HG03565 (cell line): Measurements from ENCODE around the gene ATP6V1B1.
"Not testable (repeated sequence)": the region's sequence is repeated elsewhere in the genome, so short reads cannot be mapped to it uniquely, and the experiment has no call there.

Source experiments
- ATAC-seq: cut with Tn5 transposase; IDR thresholded peaks from one replicate; pipeline ENCODE4 v1.9.1; 2021; ENCODE audit warnings: mild to moderate bottlenecking, moderate library complexity; ENCODE audit not compliant: unreplicated experiment

Gene ATP6V1B1

GRCh38 chr2:70987386-70987785, 51.7 kb downstream of the ATP6V1B1 start:
- no peak for ATAC-seq

GRCh38 chr2:70988151-70988550, 52.5 kb downstream of the ATP6V1B1 start:
- ATAC-seq: no peak

- ATAC-seq: no peak
Observed at GRCh38 chr2:70988726-70989648, 53.3 kb downstream of the ATP6V1B1 start.

GRCh38 chr2:70990216-70990615, 54.5 kb downstream of the ATP6V1B1 start:
- no peak for ATAC-seq

- ATAC-seq: no peak
Observed at GRCh38 chr2:70991142-70991541, 55.4 kb downstream of the ATP6V1B1 start.

GRCh38 chr2:70991742-70992141, 56.0 kb downstream of the ATP6V1B1 start:
- no peak for ATAC-seq

- no peak for ATAC-seq
Observed at GRCh38 chr2:70992945-70993853, 57.5 kb downstream of the ATP6V1B1 start.

GRCh38 chr2:70994009-70994698, 58.5 kb downstream of the ATP6V1B1 start:
- ATAC-seq: peak; percentile 10

- peak; percentile 93 for ATAC-seq
Observed at GRCh38 chr2:70994699-70995425, 59.2 kb downstream of the ATP6V1B1 start, which contains the start of gene TEX261. Gene TEX261, minus strand, starts transcription at chr2:70994873. Its CDS starts 116 bp downstream, at chr2:70994757.

- ATAC-seq: peak; percentile 35
Observed at GRCh38 chr2:70995426-70995729, 59.7 kb downstream of the ATP6V1B1 start.

GRCh38 chr2:70998885-70999284, 63.2 kb downstream of the ATP6V1B1 start:
- ATAC-seq: not testable (repeated sequence)

- ATAC-seq: no peak
Observed at GRCh38 chr2:70999362-70999761, 63.7 kb downstream of the ATP6V1B1 start.

GRCh38 chr2:70999931-71000330, 64.2 kb downstream of the ATP6V1B1 start:
- not testable (repeated sequence) for ATAC-seq

GRCh38 chr2:71000780-71001591, 65.3 kb downstream of the ATP6V1B1 start:
- ATAC-seq: peak; percentile 89

- no peak for ATAC-seq
Observed at GRCh38 chr2:71001592-71001927, 65.9 kb downstream of the ATP6V1B1 start.

- ATAC-seq: no peak
Observed at GRCh38 chr2:71001981-71002570, 66.4 kb downstream of the ATP6V1B1 start.

- no peak for ATAC-seq
Observed at GRCh38 chr2:71003396-71003795, 67.7 kb downstream of the ATP6V1B1 start.

- ATAC-seq: no peak
Observed at GRCh38 chr2:71003966-71004755, 68.5 kb downstream of the ATP6V1B1 start.
